8988T (cell line): ENCODE data around the gene MAPT.

ENCODE experiments used
- DNase-seq: peaks from one replicate; pipeline ENCODE4 v3.0.0; 2011

MAPT gene

DNA sequence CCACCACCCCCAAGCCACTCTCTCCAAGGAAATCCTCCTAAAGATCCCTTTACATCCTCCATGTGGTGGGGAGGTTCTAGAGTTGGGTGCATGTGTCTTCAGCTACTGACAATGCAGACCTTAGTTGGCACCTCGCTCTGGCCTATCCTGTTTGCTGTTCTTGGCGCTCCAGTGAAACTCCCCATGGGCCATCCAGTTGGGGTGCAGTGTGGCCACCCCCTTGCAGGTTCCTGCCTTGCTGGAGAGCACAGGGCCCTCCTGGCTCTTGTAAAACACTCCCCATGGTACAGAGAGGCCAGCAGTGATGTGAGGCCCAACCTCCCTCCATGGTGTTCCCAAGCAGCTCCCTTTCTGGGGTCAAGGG is 82.0 kb downstream of the MAPT start:
- no peak for DNase-seq

DNA sequence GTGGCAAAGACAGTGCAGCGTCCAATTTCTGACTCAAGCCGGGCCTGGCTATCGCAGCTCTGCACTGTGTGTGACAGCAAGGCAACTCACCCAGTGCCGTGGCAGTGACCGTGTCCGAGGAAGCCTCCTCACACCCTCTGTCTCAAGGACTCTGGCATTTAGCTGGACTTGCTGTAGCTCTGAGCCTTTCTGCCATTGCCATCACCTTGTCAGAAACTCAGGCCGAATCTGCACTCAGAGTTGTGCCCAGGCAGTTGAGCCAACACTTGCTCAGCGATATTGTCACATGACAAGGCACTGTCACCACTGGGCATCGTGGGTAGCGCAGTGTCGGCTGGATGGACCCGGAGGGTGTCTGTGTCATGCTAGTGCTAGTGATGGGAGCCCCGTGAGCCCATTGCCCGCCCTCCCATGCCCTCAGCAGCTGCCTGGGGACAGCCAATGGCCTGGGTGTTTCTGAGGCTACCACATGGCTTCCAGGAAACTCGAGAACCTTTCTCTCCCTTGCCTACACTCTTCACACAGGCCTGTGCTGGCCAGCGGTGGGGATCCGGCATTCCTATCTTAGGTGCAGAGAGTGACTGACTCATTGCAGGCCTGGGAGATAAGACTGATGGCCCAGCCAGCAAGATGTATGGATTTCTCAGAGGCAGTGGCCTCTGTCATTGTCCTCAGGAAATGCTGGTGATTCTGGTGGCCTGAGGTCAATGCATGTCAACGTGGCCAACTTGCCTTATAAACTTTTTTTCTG is 82.6 kb downstream of the MAPT start:
- no peak for DNase-seq

DNA sequence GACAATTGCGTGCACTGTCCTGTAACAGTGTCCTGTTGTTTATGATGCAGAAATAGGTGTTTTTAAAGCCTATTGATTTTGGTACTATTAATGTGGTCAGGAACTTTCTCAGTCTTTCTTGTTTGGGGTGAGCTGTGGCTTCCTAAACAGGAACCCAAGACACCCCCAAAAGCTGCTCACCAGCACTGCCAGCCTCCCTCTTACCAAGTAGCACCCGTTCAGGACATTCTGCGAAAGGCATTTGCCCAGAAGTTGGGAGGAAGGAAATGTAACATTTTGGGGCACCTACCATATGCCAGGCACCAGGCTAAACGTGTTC is 83.1 kb downstream of the MAPT start:
- DNase-seq: no peak

DNA sequence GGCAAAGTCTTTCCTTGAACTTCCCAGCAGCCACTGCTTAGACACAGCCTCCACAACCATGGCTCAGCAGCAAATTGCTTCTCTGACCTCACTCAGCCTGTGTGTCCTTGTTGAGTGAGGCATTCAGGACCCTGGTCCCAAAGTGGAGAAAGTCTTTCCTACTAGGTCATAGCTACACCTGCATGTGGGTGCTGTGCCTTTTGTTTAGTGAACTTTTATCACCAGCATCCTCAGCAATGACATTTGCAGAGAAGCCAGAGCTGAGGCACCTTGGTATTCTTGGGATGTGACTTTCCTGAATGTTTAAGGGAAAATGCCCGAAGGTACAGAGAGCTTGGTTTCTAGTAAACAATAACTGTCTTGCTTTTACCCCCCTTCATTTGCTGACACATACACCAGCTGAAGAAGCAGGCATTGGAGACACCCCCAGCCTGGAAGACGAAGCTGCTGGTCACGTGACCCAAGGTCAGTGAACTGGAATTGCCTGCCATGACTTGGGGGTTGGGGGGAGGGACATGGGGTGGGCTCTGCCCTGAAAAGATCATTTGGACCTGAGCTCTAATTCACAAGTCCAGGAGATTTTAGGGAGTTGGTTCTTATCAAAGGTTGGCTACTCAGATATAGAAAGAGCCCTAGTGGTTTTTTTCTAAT is 83.7 kb downstream of the MAPT start:
- no peak for DNase-seq

DNA sequence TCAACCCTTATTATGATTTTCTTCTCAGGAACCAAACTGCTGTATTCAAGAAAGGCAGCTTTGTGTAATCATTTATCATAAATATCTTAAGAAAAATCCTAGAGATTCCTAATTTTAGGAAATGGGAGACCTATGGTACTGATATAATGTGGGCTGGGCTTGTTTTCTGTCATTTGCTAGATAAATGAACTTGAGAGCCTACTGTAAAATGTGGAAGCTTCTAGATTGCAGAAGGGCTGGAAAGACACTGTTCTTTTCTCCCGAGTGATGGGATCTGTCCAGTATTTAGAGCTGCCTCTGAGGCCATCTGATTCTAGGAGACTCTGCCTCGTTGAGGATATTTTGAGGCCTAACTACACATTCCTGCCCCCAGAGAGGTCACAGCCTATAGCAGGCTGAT is 84.8 kb downstream of the MAPT start:
- no peak for DNase-seq

DNA sequence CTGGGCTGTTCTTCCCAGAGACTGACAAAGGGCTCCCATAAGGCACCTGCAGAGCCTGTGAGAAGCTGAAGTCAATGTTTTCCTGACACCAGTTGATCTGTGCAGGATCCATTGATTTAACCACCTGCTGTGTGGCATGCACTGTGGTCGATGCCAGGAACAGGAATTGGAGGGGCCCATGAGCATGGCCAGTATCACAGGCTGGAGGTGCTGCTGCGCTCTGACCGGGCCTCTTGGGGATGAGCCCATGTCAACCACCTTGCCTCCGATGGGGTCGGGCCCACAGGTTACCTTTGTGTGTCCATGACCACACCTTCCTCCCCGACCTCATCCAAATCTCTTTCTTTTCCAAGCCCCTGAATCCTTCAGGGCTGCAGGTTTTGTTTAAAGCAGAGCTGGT is 86.5 kb downstream of the MAPT start:
- no peak for DNase-seq

DNA sequence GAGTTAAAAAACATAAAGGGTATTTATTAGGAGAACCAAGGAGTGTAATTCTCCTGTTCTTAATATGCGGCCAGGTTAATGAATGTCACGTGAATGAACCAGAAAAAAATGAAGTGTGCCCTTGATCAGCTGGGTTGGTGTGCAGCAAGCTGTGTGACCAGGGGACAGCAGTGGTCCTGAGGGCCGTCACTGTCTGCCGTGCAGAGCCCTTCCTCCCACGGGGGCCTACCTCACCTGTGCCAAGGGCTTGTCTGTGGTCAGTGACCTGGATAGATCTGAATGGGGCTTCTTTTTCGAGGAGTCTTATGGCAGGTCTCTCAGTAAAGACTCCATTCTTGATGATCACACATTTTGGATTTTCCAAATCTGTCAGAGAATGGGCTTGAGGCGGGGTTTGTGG is 87.0 kb downstream of the MAPT start:
- no peak for DNase-seq

DNA sequence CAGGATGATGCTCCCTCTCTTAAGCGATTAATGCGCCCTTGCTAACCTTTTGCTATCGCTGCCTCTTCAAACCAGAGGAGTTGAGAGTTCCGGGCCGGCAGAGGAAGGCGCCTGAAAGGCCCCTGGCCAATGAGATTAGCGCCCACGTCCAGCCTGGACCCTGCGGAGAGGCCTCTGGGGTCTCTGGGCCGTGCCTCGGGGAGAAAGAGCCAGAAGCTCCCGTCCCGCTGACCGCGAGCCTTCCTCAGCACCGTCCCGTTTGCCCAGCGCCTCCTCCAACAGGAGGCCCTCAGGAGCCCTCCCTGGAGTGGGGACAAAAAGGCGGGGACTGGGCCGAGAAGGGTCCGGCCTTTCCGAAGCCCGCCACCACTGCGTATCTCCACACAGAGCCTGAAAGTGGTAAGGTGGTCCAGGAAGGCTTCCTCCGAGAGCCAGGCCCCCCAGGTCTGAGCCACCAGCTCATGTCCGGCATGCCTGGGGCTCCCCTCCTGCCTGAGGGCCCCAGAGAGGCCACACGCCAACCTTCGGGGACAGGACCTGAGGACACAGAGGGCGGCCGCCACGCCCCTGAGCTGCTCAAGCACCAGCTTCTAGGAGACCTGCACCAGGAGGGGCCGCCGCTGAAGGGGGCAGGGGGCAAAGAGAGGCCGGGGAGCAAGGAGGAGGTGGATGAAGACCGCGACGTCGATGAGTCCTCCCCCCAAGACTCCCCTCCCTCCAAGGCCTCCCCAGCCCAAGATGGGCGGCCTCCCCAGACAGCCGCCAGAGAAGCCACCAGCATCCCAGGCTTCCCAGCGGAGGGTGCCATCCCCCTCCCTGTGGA is 88.6 kb downstream of the MAPT start:
- DNase-seq: no peak

DNA sequence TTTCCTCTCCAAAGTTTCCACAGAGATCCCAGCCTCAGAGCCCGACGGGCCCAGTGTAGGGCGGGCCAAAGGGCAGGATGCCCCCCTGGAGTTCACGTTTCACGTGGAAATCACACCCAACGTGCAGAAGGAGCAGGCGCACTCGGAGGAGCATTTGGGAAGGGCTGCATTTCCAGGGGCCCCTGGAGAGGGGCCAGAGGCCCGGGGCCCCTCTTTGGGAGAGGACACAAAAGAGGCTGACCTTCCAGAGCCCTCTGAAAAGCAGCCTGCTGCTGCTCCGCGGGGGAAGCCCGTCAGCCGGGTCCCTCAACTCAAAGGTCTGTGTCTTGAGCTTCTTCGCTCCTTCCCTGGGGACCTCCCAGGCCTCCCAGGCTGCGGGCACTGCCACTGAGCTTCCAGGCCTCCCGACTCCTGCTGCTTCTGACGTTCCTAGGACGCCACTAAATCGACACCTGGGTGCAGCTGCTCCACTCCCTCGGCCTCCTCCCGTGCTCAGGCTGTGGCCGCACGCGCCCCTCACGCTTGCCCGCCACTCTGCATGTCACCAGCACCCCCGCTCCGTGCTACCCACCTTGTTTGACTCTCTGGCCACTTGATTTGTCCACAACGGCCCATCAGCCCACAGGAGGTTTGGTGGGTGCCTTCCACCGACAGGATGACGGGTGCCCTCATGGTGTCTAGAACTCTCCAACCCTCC is 89.4 kb downstream of the MAPT start:
- no peak for DNase-seq

DNA sequence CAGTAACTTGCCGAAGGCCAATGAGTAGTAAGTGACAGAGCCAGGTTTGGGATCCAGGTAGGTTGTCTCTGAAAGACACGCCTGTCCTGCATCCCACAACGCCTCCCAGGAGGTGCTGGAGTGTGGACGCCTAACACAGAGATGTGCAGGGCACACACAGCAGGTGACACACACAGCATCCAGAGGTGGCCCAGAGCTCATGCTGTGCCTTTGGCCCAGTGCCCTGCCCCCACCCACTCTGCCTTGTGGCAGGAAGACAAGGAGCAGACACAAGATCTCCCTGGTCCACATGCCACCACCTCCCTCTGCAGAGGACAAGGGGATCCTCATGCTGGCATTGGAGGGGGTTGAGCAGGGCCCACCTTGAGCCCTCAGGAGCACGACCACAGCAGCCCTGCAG is 90.0 kb downstream of the MAPT start:
- DNase-seq: no peak

DNA sequence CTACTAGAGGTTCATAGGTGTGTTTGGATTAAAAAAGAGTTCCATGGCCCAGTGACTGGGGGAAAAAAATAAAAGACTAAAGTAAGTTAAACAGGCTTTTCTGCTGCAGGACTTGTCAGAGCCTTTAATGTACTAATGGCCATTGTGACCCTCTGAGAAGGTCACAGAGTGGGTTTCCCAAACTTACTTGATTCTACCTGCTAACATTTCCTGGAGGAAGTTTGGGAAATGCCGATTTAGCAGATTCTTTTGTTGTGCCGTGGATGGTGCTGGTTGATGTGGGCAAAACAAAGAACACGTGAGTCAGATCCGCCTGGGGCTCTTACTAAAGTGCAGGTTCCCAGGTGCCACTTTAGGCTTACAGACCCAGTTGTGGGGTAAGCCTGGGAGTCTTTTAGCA is 91.1 kb downstream of the MAPT start:
- no peak for DNase-seq

DNA sequence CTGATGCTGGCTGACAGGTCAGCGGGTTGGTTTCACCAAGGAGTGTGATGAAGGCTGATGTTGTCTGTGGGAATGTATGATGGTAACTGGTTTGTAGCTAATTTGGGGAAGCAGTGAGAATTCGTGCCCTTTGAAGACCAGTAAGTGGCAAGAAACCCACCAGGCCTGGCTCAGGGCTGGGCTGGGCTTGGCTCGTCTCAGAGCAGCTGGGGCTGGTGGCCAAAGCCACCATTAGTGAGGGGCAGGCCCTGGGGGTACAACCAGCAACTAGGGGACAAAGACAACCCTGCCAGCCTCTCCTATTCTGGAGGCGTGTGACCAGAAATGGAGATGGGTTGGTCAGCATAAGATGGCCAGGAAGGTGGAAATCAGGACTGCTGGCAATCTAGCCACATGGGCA is 91.7 kb downstream of the MAPT start:
- no peak for DNase-seq

DNA sequence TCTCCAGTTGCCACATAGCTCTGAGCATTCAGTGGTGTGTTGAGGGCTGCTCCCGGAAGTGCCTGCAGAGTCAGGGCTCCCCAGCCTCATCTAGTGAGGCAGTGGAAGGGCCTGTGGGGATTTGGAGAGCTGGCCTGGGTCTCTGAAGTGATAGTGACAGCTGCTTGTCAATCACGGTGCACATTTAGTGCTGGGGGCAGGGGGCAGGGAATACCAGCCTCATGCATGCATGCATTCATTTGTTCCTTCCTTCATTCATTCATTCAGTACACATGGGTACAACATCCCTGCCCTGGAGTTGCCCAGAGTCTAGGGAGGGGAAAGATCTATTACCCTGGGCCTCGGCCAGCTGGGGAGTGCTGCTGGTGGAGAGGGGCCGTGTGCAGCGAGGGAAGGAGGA is 93.4 kb downstream of the MAPT start:
- no peak for DNase-seq

DNA sequence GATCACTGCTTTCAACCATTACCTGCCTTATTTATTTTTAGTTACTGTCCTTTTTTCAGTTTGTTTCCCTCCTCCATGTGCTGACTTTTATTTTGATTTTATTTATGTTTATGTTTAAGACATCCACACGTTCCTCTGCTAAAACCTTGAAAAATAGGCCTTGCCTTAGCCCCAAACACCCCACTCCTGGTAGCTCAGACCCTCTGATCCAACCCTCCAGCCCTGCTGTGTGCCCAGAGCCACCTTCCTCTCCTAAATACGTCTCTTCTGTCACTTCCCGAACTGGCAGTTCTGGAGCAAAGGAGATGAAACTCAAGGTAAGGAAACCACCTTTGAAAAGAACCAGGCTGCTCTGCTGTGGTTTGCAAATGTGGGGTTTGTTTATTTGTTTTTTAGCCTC is 95.4 kb downstream of the MAPT start:
- no peak for DNase-seq

DNA sequence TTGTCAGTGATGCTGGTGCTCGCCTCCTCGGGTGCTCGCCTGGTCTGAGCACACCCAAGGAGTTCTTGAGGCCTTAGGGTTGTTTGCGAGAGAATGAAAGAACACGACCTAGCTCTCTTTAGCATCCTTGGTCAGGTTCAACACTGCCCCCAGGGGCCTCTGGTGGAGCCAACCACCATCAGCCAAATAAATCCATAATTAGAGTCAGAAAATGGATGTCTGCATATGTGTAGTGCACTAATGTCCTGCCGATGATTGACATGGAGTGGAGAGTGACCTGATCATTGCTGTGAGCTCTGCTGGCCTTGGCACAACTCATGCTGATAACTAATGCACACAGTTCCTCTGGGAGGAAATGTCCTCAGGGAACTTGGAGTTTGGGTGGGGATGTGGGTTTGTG is 96.5 kb downstream of the MAPT start:
- DNase-seq: no peak

DNA sequence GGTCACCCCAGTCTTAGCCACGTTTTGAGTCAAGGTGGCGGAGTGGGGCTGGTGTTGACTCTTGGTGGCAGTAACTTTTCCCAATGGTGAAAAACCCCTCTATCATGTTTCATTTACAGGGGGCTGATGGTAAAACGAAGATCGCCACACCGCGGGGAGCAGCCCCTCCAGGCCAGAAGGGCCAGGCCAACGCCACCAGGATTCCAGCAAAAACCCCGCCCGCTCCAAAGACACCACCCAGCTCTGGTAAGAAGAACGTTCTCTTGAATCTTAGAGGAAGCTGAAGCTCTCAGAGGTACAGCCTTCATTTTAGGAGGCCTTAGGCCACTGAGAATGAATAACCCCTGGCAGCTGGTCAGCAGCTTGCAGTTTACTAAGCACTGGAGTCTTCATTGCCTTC is 97.0 kb downstream of the MAPT start:
- no peak for DNase-seq

DNA sequence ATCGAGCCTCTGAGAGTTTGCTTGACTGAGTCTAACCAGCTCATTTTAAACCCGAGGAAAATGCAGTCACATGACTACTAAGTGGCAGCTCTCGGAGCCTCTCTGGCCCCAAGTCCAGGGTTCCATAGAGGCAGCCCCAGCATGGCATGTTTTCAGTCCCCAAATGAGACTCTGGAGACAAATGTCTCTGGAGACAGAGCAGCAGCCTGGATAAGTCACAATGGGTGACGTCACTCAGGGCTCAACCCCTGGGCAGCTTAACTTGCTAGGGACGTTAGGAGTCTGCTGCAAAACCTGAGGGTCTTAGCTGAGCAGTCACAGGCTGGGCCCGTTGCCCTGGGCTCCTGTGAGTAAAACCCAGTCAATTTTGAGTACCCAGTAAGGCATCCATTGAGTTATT is 97.8 kb downstream of the MAPT start:
- DNase-seq: no peak

DNA sequence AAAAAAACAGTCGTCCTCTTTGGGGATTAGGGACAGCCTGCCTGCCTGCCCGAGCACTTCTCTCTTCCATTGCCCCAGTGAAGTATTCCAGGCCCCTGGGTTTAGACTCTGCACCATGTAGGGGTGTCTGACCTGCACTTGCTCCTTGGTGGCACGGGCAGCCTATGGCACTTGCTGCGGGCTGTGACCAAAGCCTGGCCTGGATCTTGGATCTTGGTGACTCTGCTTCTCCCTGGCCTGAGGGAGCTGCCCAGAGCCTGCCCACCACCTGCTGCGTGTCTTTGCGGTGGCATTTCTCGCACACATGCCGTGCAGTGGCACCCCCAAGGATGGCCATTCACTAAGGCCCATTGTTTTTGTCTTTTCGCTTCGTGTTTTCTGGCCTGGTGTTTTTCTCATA is 98.5 kb downstream of the MAPT start:
- no peak for DNase-seq

DNA sequence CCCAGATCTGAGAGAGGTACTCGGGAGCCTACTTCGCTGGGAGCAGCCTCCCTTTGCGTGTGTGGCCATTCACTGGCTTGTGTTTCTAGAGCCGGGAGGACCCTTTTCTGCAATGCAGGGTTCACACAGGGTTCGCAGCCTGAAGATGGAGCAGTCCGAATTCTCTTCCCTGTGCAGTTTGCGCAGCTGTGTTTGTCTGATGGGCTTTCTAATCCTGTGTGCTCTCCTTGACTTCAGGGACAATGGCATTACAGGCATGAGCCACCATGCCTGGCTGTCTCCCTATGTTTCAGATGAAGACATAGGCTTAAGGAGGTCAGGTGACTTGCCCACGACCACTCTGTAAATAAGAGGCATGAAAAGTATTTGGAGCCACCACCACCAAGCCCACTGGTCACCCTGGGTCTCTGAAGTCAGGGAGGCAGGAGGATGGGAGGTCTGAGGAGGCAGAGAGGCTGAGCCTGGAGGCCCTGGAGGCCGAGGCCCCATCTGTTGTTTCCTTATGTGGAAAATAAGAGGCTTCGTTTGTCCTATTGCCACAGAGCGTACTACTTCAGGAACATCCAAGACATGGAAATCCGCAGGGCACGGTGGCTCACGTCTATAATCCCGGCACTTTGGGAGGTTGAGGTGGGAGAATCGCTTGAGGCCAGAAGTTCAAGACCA is 99.7 kb downstream of the MAPT start:
- DNase-seq: no peak

DNA sequence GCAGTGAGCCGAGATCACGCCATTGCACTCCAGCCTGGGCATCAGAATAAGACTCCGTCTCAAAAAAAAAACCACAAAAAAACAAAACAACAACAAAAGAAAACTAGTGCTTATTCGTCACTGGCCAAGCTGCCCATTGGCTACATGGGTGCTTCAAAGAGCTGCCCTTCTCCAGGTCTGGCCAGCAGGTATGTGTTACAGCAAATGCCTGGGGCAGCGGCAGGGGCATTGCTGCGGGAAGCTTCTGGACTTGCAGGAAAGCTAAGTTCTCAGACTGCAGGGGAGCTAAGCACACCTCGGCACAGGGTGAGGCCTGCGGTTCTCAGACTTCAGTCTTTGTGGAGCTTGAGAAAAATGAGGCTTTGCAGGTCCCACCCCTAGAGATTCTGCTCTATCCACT is 100.6 kb downstream of the MAPT start:
- no peak for DNase-seq

DNA sequence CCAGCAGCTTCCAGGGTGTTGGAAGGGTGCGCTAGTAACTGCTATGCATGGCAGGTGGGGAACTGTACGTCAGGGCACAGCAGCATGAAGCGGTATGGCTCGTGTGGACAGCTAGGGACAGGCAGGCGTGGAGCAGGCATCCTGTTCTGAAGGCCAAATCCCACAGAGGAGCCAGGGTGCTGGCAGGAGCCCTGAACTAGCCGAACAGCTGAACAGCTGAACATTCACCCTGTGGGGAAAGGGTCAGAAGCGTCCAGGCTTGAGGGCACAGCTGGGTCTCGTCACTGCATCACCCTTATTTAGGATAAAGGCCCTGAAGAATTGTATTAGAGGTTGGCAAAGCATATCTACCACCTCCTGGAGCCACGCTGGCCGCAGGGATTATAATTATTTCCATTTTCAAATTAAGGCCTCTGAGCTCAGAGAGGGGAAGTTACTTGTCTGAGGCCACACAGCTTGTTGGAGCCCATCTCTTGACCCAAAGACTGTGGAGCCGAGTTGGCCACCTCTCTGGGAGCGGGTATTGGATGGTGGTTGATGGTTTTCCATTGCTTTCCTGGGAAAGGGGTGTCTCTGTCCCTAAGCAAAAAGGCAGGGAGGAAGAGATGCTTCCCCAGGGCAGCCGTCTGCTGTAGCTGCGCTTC is 101.4 kb downstream of the MAPT start:
- no peak for DNase-seq

DNA sequence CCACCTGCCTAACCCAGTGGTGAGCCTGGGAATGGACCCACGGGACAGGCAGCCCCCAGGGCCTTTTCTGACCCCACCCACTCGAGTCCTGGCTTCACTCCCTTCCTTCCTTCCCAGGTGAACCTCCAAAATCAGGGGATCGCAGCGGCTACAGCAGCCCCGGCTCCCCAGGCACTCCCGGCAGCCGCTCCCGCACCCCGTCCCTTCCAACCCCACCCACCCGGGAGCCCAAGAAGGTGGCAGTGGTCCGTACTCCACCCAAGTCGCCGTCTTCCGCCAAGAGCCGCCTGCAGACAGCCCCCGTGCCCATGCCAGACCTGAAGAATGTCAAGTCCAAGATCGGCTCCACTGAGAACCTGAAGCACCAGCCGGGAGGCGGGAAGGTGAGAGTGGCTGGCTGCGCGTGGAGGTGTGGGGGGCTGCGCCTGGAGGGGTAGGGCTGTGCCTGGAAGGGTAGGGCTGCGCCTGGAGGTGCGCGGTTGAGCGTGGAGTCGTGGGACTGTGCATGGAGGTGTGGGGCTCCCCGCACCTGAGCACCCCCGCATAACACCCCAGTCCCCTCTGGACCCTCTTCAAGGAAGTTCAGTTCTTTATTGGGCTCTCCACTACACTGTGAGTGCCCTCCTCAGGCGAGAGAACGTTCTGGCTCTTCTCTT is 102.1 kb downstream of the MAPT start:
- DNase-seq: no peak
